Measurements from ENCODE around the gene GPRIN3.
A peak's percentile ranks its signal among the peaks of the same experiment; 100 is the strongest.

GPRIN3 gene

DNA sequence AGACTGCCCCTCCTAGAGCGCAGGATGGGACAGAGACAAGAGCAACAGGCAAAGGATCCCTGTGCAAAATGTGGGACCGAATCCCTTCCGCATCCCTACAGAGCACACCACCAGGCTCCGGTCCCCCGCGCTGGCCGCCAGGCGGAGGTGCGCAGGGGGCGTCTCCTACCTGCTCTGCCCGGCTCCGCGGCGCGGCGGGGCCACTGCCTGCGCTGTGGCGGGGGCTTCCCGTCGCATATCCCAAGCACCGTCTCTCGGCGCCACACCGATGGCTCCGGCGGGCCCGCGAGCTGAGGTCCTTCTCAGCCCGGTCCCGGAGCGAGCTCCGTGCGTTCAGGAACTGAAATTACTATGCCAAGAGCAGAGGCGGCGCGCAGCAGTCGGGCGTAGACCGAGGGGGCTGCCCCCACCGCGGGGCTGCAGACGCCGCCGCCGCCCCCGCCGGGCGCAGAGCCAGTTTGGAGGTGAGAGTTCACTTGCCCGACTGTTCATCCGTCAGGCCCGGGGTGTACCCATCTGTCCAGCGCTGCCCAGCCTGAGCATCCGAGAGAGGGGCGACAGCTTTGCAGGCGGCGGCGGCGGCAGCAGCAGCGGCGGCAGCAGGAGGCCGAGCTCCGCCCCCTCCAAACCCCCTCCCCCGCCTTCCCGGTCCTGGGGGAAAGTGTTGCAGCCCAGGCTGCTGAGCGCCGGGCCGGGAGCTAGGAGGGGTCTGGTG lies at the start of gene GPRIN3:
TSS of gene GPRIN3 (minus strand) at position 355 of the 715 bp plus-strand sequence. CDS start 57,690 bp downstream, outside the sequence.
- DNase-seq, result peak; percentile 58

DNA sequence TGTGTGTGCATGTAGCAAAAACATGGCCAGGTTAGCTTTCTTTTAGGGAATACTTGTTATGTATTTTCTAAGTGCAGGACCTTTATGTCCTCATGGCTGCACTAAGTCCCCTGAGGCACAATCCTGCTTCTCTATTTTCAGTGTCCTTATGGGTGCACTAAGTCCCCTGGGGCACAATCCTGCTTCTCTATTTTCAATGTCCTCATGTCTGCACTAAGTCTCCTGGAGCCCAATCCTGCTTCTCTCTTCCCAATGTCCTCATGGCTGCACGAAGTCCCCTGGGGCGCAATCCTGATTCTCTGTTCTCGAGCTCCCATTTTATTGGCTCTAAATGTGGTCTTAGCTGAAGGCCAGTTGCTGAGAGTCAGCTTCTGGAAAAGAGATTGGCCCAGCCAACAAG lies 49.7 kb upstream of the GPRIN3 start:
- no peak for DNase-seq

DNA sequence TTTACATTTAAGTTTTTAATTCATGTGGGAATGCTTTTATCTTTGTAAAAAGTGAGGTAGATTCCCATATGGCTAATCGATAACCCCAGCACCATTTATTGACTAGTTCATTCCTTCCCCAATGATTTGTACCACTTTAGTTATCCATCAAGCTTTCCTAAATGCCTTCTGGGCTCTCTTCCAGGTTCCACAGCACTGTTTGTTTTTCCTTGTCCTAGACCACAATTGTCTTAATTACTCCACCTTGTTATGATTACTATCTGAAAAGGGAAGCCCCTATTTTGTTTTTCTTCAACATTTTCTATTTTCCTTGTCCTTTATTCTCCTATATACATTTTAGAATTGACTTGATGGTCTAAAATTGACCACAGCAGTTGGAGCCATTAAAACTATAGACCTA lies 48.5 kb upstream of the GPRIN3 start:
- DNase-seq, result no peak

DNA sequence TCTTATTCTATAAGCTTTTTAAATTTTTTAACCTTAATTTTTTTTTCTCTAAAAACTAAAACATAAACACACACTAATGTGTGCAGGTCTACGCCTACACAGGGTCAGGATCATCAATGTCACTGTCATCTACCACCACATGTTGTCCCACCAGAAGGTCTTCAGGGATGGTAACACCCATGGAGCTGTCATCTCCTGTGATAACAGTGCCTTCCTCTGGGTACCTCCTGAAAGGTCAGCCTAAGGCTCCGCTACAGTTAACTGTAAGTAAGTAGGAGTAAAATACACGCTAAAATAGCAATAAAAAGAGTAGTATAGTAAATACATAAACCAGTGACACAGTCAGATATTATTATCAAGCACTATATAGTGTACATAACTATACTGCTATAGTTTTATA lies 45.9 kb upstream of the GPRIN3 start:
- no peak for DNase-seq

DNA sequence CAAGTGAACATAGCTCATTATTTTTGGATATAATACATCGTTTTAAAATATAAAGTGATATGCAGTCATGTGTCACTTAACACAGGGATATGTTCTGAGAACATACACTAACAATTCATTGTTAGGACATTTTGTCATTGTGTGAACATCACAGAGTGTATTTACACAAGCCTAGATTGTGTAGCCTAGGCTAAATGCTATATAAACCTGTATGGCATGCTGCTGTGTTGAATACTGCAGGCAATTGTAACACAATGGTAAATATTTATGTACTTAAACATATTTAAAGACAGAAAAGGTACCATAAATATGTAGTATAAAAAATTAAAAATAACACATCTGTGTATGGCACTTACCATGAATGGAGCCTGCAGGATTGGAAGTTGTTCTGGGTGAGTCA lies 44.9 kb upstream of the GPRIN3 start:
- no peak for DNase-seq

DNA sequence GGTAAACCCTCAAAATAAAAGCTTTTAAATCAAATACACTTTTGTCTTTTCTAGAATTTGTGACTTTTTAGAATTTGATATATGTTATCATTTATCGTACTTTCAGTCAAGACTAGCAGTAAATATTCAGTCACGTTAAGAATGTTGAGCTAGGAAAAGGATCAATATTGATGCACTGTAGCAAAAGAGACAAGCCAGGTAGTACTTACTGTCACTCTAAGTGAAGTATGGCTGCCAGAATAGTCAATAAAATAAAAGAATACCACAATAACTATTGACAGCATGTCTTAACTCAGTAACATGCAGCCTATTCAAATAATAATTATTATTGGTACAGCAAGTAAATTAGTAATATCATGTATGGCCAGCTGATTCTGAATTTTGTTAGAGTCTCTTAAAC lies 43.6 kb upstream of the GPRIN3 start:
- no peak for DNase-seq

DNA sequence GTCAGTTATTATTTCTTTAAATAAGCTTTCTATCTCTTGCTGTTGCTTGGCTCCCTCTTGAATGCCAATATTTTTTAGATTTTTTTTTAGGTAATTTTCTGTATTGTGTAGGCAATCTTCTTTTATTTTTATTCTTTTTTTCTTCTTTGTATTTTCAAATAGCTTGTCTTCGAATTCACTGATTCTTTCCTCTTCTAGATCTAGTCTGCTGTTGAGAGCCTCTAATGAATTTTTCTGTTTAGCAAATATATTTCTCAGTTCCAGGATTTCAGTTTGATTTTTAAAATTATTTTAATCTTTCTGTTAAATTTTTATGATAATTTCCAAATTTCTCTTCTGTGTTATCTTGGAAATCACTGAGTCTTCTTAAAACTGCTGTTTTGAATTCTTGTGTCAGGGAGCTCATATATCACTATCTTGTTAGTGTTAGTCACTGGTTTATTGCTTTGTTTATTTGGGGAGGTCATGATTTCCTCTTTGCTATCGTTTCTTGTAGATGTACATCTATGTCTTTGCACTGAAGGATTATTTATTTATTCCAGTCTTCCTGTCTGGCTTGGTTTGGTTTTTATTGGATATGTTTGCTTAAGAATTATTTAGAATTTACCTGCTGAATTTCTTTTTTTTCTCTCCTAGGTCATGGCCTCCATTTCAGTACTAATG lies 39.9 kb upstream of the GPRIN3 start:
- no peak for DNase-seq

DNA sequence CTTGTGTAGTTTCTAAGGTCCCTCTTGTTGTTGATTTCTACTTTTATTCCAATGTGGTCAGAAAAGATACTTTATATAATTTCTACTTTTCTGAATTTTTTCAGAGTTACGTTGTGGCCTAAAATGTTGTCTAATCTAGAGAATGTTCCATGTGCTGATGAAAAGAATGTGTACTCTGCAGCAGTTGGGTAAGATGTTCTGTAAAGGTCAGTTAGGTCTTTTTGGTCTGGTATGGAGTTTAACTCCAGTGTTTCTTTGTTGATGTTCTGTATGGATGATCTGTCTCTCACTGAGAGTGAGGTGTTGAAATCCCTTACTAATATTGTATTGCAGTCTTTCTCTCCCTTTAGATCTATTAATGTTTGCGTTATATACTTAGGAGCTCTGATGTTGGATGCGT lies 37.0 kb upstream of the GPRIN3 start:
- DNase-seq, result no peak

DNA sequence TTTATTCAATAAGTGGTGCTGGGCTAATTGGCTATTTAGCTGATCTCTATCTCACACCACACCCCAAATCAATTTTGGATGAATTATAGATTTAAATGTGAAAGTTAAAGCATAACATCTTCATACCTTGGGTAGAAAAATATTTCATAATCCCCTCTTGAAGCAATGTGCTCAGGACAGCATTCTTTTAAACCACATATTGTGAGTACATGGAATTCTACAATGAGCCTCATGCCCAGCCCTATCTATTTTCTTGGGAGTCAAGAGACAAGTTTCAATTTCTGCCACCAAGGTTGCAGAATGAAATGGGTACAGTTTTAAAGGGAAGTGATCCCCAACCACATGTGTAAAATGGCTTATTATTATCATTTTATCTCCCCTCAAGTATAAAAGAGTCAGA lies 30.6 kb upstream of the GPRIN3 start:
- no peak for DNase-seq

DNA sequence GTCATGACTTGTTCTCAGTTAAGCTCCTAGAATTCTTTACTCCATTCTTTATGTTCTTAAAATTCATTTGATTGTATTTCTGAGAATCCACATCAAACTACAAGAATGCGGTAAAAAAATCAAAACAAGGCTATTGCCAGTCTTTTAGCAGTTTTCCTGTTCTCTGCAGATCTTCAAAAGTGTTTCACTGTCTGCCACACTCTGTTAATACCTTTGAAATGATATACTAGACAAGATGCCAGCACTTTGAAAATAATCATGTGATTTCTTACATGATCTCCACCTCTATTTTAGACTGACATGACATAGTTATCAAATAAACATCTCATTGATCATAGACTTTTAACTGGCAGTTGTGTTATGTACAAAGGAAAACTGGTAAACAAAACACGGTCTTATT lies 30.1 kb upstream of the GPRIN3 start:
- no peak for DNase-seq

DNA sequence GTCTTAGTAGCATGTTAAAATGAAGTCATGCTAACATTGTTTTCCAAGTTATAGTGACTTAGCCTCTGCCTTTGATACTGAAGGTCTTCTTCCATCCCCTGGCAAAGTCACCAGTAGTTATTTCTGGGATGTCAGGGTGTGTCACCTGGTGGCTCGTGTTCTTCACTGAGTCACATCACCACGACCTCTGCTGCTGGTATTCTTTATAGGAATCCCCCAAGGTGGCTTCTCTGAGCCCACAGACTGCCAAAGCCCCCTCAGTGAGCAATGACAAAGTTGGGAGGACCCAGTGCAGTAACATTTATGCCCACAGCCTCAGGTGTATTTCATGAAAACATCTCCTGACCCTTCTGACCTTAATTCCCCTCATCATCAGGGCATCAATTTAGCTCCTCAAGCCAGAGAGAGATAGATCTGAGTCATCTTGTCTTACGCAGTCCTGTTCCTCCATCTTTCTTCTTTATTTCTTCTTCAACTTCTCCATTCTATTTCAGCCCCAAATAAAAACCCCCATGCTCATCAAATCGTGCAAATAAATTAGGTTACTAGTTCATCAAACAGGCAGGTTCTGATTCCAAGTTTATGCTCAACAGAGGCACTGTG lies 29.3 kb upstream of the GPRIN3 start:
- no peak for DNase-seq

DNA sequence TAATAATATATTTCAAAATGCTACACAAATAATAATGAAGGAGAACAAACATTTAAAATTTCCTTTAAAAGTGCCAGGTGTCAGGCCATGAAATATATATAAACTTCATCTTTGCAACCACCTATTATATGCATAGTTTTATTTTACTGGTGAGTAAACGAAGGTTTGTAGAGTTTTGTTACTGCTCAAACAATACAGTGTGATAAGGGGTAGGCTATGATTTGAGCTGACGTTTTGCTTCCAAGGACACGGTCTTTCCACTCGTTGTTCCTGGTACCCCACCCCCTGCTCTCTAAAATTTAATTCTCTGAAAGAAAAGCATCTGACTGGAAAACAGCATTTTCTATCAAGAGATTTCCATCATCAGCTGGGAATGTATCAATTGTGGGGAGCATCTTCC lies 27.2 kb upstream of the GPRIN3 start:
- no peak for DNase-seq

DNA sequence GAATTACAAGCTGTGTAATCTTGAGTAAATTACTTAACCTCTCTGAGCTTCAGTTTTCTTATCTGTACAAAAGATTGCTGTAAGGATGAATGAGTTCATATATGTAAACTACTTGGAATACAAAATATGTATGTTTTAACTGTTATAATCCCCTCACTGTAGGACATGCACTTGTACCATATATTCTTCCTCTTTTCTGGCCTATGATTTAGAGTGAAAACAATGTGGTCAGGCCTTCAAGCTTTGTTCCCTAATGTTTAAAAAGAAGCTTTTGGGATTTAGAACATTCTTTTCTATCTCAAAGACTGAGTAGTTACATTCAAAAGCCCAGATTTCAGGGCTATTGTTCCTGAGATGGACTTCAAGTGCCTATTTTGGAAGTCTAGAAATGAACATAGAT lies 26.7 kb upstream of the GPRIN3 start:
- DNase-seq, result no peak

DNA sequence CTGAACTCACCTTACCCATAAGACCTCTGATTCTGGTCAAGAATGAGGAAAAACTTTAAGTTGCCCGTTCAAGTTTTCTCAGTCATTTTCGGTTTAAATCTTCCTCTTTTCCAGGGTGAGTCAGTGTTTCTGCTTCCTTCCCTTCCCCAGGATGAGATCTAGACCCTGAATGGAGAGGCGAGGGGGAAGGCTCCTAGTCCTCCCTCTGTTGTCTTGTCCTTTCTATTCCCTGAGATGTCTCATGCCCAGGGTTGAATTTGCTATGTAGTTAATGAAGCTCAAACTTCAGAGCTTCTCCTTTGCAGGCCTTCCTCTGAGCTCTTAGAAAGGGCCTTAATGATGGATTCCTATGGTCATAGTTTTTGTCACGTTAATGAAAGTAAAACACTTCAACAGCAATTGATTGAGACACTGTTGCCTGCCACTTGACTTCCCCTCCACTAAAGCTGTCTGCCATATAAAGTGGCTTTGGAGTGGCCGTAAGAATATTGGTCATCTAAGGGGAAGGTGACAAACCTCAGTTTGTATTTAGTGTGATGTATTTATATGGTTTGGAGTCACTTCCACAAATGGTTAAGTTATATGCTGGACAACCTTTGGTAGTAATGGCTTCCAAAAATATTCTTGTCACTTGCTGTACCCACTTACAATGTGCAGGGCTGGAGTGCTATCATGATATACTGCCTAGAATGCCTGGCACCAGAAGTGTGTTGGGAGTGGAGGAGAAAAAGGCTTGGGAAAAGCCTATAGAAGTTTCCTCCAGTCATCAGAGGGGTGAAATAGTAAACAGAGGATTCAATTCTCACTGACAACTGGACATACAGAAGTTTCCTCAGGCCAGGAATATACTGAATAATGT lies 24.3 kb upstream of the GPRIN3 start:
- DNase-seq, result no peak

DNA sequence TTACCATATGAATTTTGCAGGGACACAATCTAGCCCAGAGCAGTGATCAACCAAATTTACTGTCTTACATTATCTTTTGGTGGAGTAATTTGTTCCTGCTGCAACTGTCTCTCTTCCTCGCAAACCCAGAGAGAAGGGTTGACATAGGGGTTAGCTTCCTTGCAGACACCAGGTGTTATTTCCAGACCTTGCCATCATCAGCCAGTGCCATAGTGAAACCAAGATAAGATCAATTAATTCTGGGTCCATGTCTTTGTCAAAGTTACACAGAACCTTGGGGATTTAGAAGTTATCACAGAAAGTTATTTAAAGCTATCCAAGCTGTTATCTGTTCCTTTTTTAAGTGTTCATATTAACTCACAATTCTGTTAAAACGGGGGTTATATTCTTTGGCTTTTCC lies 23.6 kb upstream of the GPRIN3 start:
- no peak for DNase-seq

DNA sequence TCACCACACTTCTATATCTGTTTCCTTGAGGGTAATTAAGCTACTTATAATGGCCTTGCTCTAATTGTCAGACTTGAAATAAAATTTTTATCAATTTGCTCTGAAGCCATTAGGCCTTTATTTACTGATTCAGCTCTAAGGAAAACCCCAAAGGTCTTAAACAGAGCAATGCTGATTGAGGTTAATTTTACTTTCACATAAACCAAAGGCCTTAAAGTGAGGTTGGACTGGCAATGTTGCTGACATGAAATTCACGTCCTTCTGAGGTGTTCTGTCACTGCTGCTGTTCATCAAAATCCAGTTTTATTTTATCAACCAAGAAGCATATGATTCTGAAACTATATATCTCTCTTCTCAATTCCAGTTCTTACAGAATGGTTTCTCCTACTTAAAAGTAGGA lies 21.7 kb upstream of the GPRIN3 start:
- DNase-seq, result no peak

DNA sequence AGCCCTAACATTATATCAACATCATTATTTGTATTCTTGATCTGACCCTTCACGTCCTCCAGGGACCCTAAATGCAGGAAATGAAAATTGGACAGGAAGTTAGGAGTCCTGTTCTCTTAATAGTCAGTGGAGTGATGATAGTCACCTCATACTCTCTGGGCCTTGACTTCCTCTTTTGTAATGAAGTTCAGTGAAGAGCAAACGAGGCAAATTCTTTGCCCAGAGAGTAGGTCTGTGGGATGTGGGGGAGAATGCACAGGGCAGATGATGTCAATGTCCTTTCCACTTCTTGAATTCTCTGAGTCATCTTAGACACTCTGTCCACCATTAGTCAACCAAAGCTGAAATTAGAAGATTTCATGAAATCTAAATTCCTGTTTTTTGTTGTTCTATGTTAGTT lies 17.1 kb upstream of the GPRIN3 start:
- no peak for DNase-seq

DNA sequence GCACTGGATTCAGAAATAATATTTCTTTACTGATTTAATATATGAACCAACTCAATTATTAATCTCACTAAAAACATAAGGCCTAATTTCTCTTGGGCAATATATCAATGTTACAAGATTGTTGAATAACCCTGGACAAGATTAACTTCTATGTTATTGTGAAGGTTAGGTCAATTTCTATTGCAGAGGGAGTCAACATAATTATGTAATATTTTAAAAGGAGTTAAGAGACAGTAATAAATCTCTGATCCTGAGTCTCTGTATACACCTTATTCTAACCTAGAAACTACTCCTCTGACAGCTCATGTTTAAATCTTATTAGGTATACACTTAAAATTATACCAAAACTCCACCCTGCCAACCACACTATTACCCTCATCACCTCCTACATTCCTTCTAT lies 15.1 kb upstream of the GPRIN3 start:
- no peak for DNase-seq

DNA sequence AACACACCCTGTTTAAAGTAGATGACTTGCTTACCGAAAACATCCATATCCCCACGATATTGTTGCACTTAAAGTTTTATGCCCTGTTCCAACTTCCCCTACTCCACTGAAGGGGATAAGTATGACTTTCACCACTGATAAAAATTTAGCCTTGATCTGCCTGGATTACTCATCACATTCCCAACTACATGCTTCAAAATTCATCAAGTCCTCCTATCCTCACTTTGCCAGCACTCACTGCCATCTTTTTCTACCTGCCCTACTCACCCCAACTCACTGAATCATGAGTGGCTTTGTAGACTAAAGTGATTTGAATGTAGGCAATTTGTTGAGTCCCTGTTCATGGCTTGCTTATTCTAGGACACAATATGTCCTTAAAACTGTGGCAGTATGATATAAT lies 12.2 kb upstream of the GPRIN3 start:
- DNase-seq, result no peak

DNA sequence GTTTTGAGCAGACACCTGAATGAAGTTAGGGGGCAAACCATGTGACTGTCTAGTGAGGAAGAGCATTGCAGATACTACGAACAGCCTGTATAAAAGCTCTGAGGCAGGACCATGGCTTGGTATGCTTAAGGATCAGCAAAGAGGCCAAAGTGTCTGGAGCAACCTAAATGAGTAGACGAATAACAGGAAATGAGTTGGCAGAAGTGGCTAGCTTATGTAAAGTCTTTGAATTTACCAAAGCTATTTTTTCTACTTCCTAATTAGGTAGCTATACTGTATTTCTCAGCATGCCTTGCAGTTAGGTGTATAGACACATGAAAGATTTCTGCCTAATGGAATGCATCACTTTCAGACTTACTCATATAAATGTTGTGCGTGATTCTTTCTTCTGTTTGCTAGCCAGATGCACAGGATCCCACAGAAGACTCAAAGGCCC lies 9.3 kb upstream of the GPRIN3 start:
- no peak for DNase-seq

DNA sequence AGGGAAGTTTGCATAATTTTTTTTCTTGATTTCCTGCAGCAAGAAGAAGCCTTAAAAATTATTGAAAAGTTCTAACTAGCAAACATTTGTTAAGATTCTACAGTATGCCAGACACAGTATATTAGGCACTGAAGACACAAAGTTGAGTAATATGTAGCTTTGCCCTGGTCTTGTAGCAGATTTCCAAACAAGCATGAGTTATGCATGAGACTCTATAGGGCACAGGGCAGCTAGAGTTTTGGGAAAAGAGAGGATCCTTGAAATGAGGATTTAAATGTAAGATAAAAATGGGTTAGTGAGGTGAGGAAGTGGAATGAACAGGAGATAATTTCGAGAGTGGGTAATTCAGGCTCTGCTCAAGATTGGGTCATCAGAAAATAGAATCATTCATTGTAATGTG lies 8.6 kb upstream of the GPRIN3 start:
- DNase-seq, result no peak

DNA sequence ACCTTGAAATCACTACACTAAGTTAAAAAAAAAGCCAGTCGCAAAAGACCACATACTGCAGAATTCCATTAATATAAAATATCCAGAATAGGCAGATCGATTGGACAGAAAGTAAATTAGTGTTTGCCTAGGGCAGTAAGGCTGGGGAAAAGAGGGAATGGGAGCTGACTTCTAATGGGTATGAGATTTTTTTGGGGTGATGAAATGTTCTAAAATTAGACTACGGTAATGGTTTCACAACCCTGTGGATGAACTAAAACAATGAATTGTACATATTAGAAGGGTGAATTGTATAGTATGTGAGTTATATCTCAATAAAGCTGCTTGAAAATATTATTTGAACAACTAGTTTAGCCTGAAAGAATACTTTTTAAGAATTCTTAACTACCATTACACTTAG lies 6.7 kb upstream of the GPRIN3 start:
- no peak for DNase-seq

DNA sequence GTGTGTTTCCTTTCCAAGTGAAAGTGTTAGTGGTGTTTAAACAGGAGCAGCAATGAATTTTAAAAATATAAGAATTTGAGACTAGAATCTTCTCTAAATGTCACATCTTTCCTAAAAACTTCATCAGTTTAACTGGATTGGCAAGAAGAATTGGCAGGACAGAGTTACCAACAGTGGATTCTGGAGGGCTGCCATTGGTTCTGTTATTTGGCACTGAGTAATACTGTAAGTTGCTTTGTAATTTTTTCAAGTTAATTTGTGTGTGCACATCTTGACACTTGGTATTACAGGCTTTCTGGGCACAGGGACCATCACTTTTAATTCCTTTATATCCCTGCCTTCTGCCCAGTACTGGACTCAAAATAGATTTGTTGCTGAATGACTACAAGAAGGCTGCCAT lies 4.5 kb upstream of the GPRIN3 start:
- DNase-seq, result no peak

DNA sequence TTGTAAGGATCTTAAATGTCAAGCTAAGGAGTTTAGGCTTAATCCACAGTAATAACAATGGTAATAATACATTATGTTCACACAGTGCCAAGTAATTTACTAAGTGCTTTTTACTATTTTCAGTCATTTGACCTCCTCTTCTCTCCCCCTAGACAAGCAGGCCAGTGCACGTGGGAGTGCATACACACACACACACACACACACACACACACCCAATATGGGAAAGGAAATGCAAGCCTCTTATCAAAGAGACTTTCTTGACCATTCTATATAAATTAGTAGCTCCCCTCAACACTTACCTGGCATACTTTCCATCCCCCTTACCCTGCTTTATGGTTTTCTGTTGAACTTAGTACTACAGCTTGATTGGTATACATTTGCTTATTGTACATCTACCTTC lies 3.8 kb upstream of the GPRIN3 start:
- no peak for DNase-seq
